HG03025 (cell line): ENCODE measurements around the gene ASTN2.

Experiments
- ATAC-seq: cut with Tn5 transposase; IDR thresholded peaks from one replicate; pipeline ENCODE4 v1.9.1; 2021; ENCODE audit warnings: mild to moderate bottlenecking, moderate library complexity; ENCODE audit not compliant: unreplicated experiment, low FRiP score

The ASTN2 gene

DNA sequence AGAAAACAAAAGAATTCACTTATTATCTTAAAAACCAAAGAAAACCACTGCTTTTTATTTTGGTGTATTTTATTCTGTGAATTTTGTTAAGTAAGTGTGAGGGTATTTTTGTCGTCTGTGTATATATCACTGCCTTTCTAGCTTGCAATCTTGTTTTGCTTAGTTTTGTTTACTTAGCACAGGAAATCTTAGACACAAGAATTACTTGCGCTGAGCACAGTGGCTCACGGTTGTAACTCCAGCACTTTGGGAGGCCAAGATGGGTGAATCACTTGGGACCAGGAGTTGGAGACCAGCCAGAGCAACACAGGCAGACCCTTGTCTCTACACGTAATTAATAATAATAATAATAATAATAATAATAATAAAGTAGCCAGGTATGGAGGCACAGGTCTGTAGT, 1030.9 kb downstream of the ASTN2 start:
- ATAC-seq, result no peak

DNA sequence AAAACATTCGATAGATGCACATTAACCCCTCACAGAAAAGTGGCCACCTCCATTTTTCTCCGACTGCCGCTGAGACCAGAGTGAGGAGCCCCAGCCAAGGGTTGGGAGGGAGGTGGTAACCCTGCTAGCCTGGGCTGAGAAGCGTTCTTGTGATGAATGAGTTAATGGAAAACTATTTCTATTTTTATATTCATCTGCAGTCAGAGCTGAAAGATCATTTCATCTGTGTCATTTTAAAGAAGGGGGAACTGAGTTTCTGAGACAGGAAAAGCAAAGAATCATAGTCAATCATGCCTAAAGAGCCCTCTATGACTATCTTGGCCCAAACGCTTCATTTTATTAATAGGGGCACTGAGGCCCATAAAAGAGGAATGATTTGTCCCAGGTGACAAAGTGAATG, 1031.7 kb downstream of the ASTN2 start:
- ATAC-seq, result no peak

DNA sequence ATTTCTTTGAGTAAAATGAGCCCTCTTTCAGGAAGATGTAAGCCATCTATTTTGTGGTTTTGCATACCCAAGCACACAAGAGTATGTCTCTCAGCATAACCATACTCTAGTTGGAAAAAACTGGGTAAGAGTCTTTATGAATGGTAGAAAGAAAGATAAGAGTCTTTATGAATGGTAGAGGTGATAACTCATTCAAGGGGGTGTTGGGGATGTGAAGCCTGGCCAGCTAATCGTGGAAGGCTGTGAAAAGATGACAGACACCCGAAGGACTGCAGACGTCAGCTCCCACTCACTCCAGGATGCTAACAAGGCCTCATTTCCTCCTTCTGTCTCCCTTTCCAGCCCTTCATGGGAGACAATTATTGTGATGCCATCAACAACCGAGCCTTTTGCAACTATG, 1032.8 kb downstream of the ASTN2 start:
- ATAC-seq, result no peak

DNA sequence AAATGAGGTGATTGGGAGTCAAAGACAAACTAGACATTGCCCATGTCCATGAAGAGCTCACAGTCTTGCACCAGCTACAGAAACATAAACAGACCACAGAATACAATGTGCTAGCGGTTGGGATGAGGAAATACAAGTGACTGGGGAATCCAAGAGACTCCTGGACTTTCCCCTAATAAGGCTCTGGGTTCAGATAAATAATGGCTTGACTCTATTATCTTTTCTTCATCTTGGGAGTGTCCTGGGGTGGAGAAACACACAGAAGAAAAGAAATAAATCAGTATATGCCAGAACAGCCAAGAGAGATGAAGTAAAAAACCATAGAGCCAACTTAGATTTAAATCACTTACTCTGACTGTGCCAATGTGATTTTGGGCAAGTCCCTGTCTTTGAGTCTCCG, 1033.5 kb downstream of the ASTN2 start:
- ATAC-seq, result no peak

DNA sequence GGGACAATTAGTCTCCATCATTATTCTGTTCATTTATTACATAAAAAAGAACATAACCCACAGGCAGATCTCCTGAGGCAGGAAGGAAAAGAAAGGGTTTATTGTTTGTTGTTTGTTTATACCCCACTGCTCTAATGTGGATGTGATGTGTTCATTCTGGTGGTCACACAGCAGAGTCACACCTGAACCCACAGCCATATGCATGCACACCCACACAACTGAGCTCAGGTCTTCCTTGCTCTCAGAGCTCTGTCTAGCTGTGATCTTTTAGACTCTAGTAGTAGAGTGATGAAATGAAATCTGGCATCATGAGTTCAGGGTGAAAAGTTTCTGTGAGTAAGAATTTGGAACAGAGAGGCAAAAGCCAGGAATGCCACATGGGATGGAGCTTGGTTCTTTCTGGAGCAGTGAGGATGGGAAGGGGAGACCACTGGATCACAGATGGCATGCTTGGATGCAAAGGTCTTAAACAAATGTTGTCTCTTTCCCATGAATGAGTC, 1034.3 kb downstream of the ASTN2 start:
- ATAC-seq, result no peak

DNA sequence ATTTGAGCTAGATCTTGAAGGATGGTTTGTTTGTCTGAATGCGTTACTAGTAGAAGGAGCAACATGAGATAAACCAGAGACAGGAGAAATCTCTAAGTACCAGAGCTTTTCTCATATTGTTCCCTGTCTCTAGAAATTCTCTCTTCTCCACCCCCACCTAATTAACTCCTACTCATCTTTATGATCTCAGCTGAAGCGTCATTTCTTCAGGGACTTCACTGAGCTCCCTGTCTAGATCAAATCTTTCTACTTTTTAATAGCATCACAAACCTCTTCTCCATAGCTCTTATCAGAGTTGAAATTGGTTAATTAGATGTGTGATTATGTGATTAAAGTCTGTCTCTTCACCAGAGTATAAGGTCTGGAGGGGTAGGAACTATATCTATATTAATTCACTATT, 1035.0 kb downstream of the ASTN2 start:
- ATAC-seq, result no peak

DNA sequence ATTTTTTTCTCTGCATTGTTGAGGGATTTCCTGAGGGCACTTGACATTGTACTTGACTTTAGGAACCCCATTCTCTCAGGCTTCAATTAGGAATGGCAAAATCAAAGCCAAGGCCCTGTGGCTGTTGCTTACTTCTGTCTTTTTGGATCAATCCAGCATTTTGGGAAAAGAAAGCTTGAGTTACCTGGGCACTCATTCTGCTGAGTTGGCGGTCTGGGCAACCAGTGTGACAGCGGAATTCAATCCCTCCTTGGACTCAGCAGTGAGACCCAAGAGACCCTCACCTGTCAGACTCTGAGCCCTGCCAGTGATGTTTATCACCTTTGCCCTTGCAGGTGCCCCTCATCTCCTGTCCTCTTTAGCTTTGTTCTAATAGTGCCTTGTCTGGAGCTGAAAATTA, 1036.0 kb downstream of the ASTN2 start:
- ATAC-seq, result no peak

DNA sequence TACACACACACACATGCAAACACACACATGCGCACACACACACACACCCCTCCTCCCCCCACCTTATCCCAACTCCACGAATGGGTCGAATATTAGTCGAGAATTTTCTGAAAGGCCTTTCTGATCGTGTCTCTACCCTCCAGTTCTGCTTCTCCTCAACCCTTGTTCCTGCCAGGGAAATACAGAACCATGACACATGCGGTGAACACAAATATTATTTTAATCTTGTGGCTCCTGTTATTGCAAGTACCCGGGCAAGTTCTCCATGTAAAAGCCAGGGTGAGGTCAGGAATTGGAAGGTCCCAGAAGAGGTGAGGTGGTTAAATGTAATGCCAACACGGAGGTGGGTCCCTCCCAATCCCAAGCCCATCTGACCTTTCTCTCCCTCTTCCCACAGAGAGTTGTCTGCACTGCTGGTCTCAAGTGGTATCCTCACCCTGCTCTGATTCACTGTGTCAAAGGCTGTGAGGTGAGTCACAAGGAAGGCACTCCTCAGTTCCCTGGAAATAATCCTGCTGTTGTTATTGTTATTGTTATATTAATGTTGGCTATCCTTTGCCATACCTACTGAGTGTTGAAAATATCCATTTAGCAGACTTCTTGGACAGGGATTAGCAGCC, 1037.6 kb downstream of the ASTN2 start:
- no peak for ATAC-seq
